PC-3 (cell line): Measurements from ENCODE around the gene ATP6V0E2. TPM values are rescaled to one million over a fixed set of nuclear protein-coding genes. Genes with fewer than 3 reads are reported as not detected.
A peak's percentile ranks its signal among the peaks of the same experiment; 100 is the strongest.

Experiments
- ATAC-seq: fragments of 200-7000 bp; cut with Tn5 transposase; 2 replicates; pipeline ENCODE4 v1.9.1; 2020; ENCODE audit warnings: mild to moderate bottlenecking, moderate library complexity
- Bru-seq: library from RNA; stranded (reverse); fragments of 400-500 nt; gene quantifications from one replicate; lab custom pipeline; 2021; lab: Mats Ljungman, UMichigan
- BruChase-seq, 2 experiments: library from RNA; stranded (reverse); fragments of 400-500 nt; gene quantifications; one replicate each; lab custom pipeline; 2021; lab: Mats Ljungman, UMichigan
- BruUV-seq: library from RNA; stranded (reverse); fragments of 400-500 nt; replicated peaks from 2 replicates; lab custom pipeline; 2021; lab: Mats Ljungman, UMichigan
- CTCF ChIA-PET: fragments of 300-600 bp; sonication (Branson Sonifier 250); formaldehyde crosslinking; loops from one replicate; lab custom pipeline; 2022; ENCODE audit warnings: antibody characterized with exemption; lab: Charles Lee
- POLR2A ChIA-PET: fragments of 300-600 bp; sonication (Branson Sonifier 250); formaldehyde crosslinking; loops from one replicate; lab custom pipeline; 2022; ENCODE audit warnings: antibody characterized with exemption; ENCODE audit not compliant: unreplicated experiment; lab: Charles Lee
- DNase-seq: peaks from one replicate; pipeline ENCODE4 v3.0.0-alpha.2; 2015
- H2AFZ ChIP-seq: fragments of 300-600 bp; sonication (generic); 2 replicates; pipeline ENCODE4 v1.6.0; 2016; ENCODE audit warnings: antibody characterized with exemption, low read length
- H3F3A ChIP-seq: fragments of 300-600 bp; sonication (generic); one replicate; pipeline ENCODE4 v1.6.0; 2017; ENCODE audit warnings: antibody characterized with exemption, low read length, control low read depth, mild to moderate bottlenecking; ENCODE audit not compliant: unreplicated experiment
- H3K27ac ChIP-seq: fragments of 300-600 bp; sonication (generic); 2 replicates; pipeline ENCODE4 v1.5.1; 2016; ENCODE audit warnings: mild to moderate bottlenecking, low read length
- H3K27me3 ChIP-seq: fragments of 300-600 bp; sonication (generic); 2 replicates; pipeline ENCODE4 v1.6.1; 2016; ENCODE audit warnings: low read length, mixed read lengths
- H3K36me3 ChIP-seq: fragments of 300-600 bp; sonication (generic); 2 replicates; pipeline ENCODE4 v1.6.1; 2016; ENCODE audit warnings: low read depth, mixed run types, low read length, mixed read lengths
- H3K4me1 ChIP-seq: fragments of 300-600 bp; sonication (generic); 2 replicates; pipeline ENCODE4 v1.5.1; 2016; ENCODE audit warnings: low read length; ENCODE audit not compliant: insufficient read depth
- H3K4me2 ChIP-seq: fragments of 300-600 bp; sonication (generic); 2 replicates; pipeline ENCODE4 v1.6.0; 2016; ENCODE audit warnings: low read length
- H3K4me3 ChIP-seq: fragments of 300-600 bp; sonication (generic); 2 replicates; pipeline ENCODE4 v1.5.1; 2016; ENCODE audit warnings: mild to moderate bottlenecking, low read length, mixed read lengths
- H3K79me2 ChIP-seq: fragments of 300-600 bp; sonication (generic); 2 replicates; pipeline ENCODE4 v1.6.1; 2017; ENCODE audit warnings: low read length, mixed read lengths
- H3K9ac ChIP-seq: fragments of 300-600 bp; sonication (generic); 2 replicates; pipeline ENCODE4 v1.6.0; 2016; ENCODE audit warnings: mild to moderate bottlenecking, low read length
- H3K9me2 ChIP-seq: fragments of 300-600 bp; sonication (generic); replicated peaks from 2 replicates; pipeline ENCODE4 v1.6.1; 2016; ENCODE audit warnings: mixed run types, low read length, mixed read lengths
- H3K9me3 ChIP-seq: fragments of 300-600 bp; sonication (generic); 2 replicates; pipeline ENCODE4 v1.6.1; 2016; ENCODE audit warnings: low read length, mixed read lengths
- H4K20me1 ChIP-seq: fragments of 300-600 bp; sonication (generic); 2 replicates; pipeline ENCODE4 v1.6.1; 2016; ENCODE audit warnings: low read length, mixed read lengths
- EZH2 ChIP-seq: fragments of 300-600 bp; sonication (generic); IDR thresholded peaks from one replicate; pipeline ENCODE4 v1.6.1; 2017; ENCODE audit warnings: antibody characterized with exemption, mild to moderate bottlenecking, low read length; ENCODE audit not compliant: unreplicated experiment
- EZH2phosphoT487 ChIP-seq: fragments of 300-600 bp; sonication (generic); IDR thresholded peaks from 2 replicates; pipeline ENCODE4 v1.6.1; 2018; ENCODE audit warnings: mild to moderate bottlenecking, antibody characterized with exemption, low read length, borderline replicate concordance
- intact Hi-C: fragments of 100-400 bp; cut with micrococcal nuclease; formaldehyde crosslinking; loops from 2 replicates; pipeline ENCODE4 v1.9.0; 2023
- long read RNA-seq: library from polyadenylated mRNA; unstranded; transcript quantifications from one replicate; pipeline ENCODE4 v2.0.0, GENCODE V29; 2021; ENCODE audit not compliant: unreplicated experiment
- total RNA-seq: library from RNA; depleted of rRNA; stranded (reverse); fragments of >200 nt; gene quantifications from 2 replicates; pipeline ENCODE4 v1.2.3, GENCODE V29; 2014; rRNA removed
- TF ChIP-seq, protein P1 (sequence below): fragments of 300-600 bp; sonication (generic); conservative IDR thresholded peaks from 2 replicates; pipeline ENCODE4 v1.5.1; 2017; ENCODE audit warnings: antibody characterized with exemption, low read depth, mild to moderate bottlenecking, low read length

The ATP6V0E2 gene
- total RNA-seq (78.2 and 83.4 TPM in 2 replicates), Bru-seq, nascent RNA (percentile 61 among the genes with signal in this experiment), BruChase-seq, experiment 1, labeled RNA remaining after a 6-hour chase (percentile 68 among the genes with signal in this experiment), BruChase-seq, experiment 2, labeled RNA remaining after a 2-hour chase (percentile 60 among the genes with signal in this experiment)
- long read RNA-seq, transcript ATP6V0E2-203 (4 exons, 2,722 nt) = major isoform, 57 of 160 reads
- long read RNA-seq, transcript ATP6V0E2-204 (3 exons, 513 nt) = minor isoform, 5 of 160 reads
- long read RNA-seq, partial matches to known transcripts = 88 of 160 reads
- long read RNA-seq, other reads (novel, unspliced or antisense) = 2 of 160 reads

DNA sequence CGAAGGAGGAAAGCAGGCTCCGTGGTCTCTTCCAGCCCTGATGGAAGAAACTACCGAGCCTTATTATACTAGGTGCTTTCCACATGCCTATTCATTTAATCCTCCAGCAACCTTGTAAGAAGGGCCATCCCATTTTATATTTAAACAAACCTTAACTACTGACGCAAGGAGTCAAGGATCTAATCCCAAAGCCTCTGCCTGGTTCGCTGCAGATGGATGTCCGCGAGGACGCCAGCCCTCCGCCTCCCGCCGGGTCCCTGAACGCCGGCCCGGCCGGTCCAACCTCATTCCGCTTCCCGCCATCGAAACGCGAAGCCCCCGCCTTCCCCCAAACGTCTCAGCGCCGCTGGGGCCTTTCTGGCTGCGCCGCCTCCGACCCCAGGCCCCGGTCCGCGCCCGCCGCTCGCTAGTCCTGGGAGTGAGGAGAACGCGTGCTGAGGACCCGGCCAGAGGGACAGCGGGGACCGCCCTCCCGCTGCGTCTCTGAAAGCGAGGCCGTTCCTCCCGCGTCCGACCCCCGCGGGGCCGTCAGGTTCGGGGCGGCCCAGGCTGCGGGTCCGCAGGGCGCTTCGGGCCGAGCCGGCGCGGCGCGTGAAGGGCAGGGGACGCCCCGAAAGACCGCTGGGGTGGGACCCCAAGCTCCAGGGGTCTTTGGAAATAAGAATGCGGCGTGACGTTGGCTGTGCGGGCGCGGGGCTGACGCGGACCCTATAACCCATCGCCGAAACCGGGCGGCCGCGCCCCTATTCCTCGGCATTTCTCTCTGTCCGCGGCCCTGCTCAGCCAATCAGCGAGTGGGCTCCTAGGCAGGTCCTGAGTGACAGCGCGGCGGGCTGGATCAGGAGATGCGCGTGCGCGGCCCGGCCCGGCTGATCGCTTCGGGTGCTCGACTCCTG, at the start of gene ATP6V0E2:
TSS of gene ATP6V0E2 (plus strand) at position 896 of the 896 bp plus-strand sequence. CDS start 97 bp downstream, outside the sequence.
- ChIA-PET POLR2A (no interaction called here), CTCF (no interaction called here)
- TF ChIP-seq EZH2phosphoT487 (no peak), EZH2 (no peak)
- TF ChIP-seq, protein P1, sequence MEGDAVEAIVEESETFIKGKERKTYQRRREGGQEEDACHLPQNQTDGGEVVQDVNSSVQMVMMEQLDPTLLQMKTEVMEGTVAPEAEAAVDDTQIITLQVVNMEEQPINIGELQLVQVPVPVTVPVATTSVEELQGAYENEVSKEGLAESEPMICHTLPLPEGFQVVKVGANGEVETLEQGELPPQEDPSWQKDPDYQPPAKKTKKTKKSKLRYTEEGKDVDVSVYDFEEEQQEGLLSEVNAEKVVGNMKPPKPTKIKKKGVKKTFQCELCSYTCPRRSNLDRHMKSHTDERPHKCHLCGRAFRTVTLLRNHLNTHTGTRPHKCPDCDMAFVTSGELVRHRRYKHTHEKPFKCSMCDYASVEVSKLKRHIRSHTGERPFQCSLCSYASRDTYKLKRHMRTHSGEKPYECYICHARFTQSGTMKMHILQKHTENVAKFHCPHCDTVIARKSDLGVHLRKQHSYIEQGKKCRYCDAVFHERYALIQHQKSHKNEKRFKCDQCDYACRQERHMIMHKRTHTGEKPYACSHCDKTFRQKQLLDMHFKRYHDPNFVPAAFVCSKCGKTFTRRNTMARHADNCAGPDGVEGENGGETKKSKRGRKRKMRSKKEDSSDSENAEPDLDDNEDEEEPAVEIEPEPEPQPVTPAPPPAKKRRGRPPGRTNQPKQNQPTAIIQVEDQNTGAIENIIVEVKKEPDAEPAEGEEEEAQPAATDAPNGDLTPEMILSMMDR = no peak; the same call in 1 of the 2 replicates
- TSS peak; percentile 37 for BruUV-seq
- Histone ChIP-seq H3K4me3 (peak within 1 kb of the TSS; percentile 92), H4K20me1 (no peaks in the 10 kb centered on the region), H3K79me2 (peaks cover 12% of the 10 kb centered on the region; the same call in 1 of the 2 replicates), H3K27ac (peak within 1 kb of the TSS; percentile 7), H3K9me3 (no peaks in the 10 kb centered on the region), H3K36me3 (no peaks in the 10 kb centered on the region), H3F3A (no peaks in the 10 kb centered on the region), H3K27me3 (no peaks in the 10 kb centered on the region), H2AFZ (peak within 1 kb of the TSS; percentile 98), H3K9me2 (no peaks in the 10 kb centered on the region), H3K9ac (peak within 1 kb of the TSS; percentile 74), H3K4me2 (peak within 1 kb of the TSS; percentile 85), H3K4me1 (peaks cover 16% of the 10 kb centered on the region)
- intact Hi-C loops = loop anchor here (1.0 to 2.0 kb wide), 2 partner anchors 35 to 101 kb away; partner anchors contain the start of genes ZNF467 and ZNF862
- peak; percentile 91 for ATAC-seq
- DNase-seq = peak; percentile 93

GRCh38 chr7:149824301-149824741, 49.4 kb upstream of the ATP6V0E2 start:
- Histone ChIP-seq H3K4me1 (no peaks in the 10 kb centered on the region), H3F3A (no peaks in the 10 kb centered on the region), H3K4me3 (no peak overlapping the region), H4K20me1 (no peaks in the 10 kb centered on the region), H3K4me2 (no peak overlapping the region), H3K9me3 (no peaks in the 10 kb centered on the region), H3K9me2 (no peaks in the 10 kb centered on the region), H3K36me3 (no peaks in the 10 kb centered on the region), H3K9ac (no peak overlapping the region), H2AFZ (no peak overlapping the region), H3K79me2 (no peaks in the 10 kb centered on the region), H3K27me3 (no peaks in the 10 kb centered on the region), H3K27ac (no peak overlapping the region)
- BruUV-seq = no TSS peak
- TF ChIP-seq, protein P1 = no peak
- TF ChIP-seq EZH2phosphoT487 = no peak
- no peak for TF ChIP-seq EZH2
- ChIA-PET POLR2A (no interaction called here), CTCF (no interaction called here)
- no peak for ATAC-seq
- no peak for DNase-seq
- intact Hi-C loops = no loop called here
